ENCODE results near the gene TBC1D5.

Gene TBC1D5

DNA sequence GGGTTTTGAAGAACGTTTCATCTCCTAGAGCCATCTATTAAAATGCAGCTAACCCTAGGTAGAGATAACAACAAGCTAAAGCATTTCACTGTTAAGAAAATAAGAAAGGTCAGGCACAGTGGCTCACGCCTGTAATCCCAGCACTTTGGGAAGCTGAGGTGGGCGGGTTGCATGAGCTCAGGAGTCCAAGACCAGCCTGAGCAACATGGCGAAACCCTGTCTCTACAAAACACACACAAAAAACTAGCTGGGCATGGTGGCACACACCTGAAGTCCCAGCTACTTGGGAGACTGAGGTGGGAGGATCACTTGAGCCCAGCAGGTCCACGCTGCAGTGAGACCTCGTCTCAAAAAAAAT lies 5.4 kb upstream of the TBC1D5 start:
- Histone ChIP-seq H3K9me2 (replicated peaks; ENCODE audit: low read depth, low read length) (no peaks in the 10 kb centered on the region), H3K36me3 (ENCODE audit: insufficient read depth, low read length) (no peaks in the 10 kb centered on the region), H3K4me2 (ENCODE audit: low read depth, low read length, poor library complexity, severe bottlenecking) (peak overlapping the region; percentile 14), H3K79me2 (ENCODE audit: insufficient read depth, low read length) (no peaks in the 10 kb centered on the region), H3K9me3 (ENCODE audit: insufficient read depth, low read depth, low read length) (no peaks in the 10 kb centered on the region), H2AFZ (ENCODE audit: low read length) (peak overlapping the region; percentile 78; the same call in 1 of the 2 replicates), H3F3A (ENCODE audit: low read depth) (no peaks in the 10 kb centered on the region; the same call in 1 of the 2 replicates), H3K4me1 (ENCODE audit: insufficient read depth, low read length, poor library complexity, severe bottlenecking) (peaks cover 25% of the 10 kb centered on the region), H4K20me1 (ENCODE audit: insufficient read depth, low read length, poor library complexity, severe bottlenecking) (no peaks in the 10 kb centered on the region), H3K27me3 (ENCODE audit: insufficient read depth, low read length, poor library complexity, severe bottlenecking) (no peaks in the 10 kb centered on the region), H3K4me3 (ENCODE audit: low read length, poor library complexity, severe bottlenecking) (no peak overlapping the region), H3K9ac (ENCODE audit: low read depth, low read length, poor library complexity, severe bottlenecking) (no peak overlapping the region)
- TF ChIP-seq, protein P1, sequence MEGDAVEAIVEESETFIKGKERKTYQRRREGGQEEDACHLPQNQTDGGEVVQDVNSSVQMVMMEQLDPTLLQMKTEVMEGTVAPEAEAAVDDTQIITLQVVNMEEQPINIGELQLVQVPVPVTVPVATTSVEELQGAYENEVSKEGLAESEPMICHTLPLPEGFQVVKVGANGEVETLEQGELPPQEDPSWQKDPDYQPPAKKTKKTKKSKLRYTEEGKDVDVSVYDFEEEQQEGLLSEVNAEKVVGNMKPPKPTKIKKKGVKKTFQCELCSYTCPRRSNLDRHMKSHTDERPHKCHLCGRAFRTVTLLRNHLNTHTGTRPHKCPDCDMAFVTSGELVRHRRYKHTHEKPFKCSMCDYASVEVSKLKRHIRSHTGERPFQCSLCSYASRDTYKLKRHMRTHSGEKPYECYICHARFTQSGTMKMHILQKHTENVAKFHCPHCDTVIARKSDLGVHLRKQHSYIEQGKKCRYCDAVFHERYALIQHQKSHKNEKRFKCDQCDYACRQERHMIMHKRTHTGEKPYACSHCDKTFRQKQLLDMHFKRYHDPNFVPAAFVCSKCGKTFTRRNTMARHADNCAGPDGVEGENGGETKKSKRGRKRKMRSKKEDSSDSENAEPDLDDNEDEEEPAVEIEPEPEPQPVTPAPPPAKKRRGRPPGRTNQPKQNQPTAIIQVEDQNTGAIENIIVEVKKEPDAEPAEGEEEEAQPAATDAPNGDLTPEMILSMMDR (conservative IDR thresholded peaks at IDR 0.05; ENCODE audit: low read length): no peak
- TF ChIP-seq EZH2phosphoT487 (IDR thresholded peaks at IDR 0.05; ENCODE audit: borderline replicate concordance): no peak

DNA sequence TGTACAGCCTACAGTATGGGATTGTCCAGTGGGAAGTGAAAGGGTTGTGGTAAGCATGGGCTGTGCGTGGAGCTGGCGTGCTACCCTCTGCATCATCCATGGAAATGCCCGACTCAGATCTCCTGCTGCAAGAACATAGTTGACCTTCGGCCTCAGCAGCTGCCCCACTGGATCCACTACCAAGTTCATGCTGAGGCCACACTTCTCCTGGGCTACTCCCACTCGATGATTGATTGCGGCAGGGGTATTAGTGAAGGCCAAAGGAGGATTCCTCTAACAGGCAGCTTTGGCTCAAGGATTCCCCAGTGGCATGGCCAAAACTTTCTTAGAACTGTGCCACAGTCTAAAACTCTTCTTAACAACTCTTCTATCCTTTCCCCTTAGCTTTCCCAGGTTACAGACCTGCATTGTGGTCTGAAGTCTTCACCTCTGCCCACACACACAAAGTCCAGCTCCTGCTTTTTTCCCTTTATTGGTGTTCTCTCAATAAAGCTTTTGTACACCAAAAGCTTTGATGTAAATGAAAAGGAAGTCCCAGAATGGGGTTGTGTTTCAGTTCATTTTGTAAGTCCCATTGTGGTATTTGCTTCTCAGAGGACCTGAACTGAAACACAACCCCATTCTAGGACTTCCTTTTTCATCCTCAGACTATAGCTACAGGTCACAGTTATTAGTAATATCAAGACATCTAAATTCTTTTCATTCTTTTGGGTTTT lies 4.9 kb upstream of the TBC1D5 start:
- H3K9ac ChIP-seq (ENCODE audit: low read depth, low read length, poor library complexity, severe bottlenecking): no peak overlapping the region
- H3K9me3 ChIP-seq (ENCODE audit: insufficient read depth, low read depth, low read length): no peaks in the 10 kb centered on the region
- H3K4me2 ChIP-seq (ENCODE audit: low read depth, low read length, poor library complexity, severe bottlenecking): peak overlapping the region; percentile 14
- H2AFZ ChIP-seq (ENCODE audit: low read length): peak overlapping the region; percentile 78; the same call in 1 of the 2 replicates
- no peaks in the 10 kb centered on the region for H3K9me2 ChIP-seq (replicated peaks; ENCODE audit: low read depth, low read length)
- H3K4me3 ChIP-seq (ENCODE audit: low read length, poor library complexity, severe bottlenecking): no peak overlapping the region
- H3K4me1 ChIP-seq (ENCODE audit: insufficient read depth, low read length, poor library complexity, severe bottlenecking): peaks cover 26% of the 10 kb centered on the region
- H4K20me1 ChIP-seq (ENCODE audit: insufficient read depth, low read length, poor library complexity, severe bottlenecking): no peaks in the 10 kb centered on the region
- no peaks in the 10 kb centered on the region for H3K27me3 ChIP-seq (ENCODE audit: insufficient read depth, low read length, poor library complexity, severe bottlenecking)
- no peaks in the 10 kb centered on the region for H3K36me3 ChIP-seq (ENCODE audit: insufficient read depth, low read length)
- TF ChIP-seq, protein P1 (conservative IDR thresholded peaks at IDR 0.05; ENCODE audit: low read length): no peak
- TF ChIP-seq EZH2phosphoT487 (IDR thresholded peaks at IDR 0.05; ENCODE audit: borderline replicate concordance): no peak
- H3K79me2 ChIP-seq (ENCODE audit: insufficient read depth, low read length): no peaks in the 10 kb centered on the region
- no peaks in the 10 kb centered on the region; the same call in 1 of the 2 replicates for H3F3A ChIP-seq (ENCODE audit: low read depth)

DNA sequence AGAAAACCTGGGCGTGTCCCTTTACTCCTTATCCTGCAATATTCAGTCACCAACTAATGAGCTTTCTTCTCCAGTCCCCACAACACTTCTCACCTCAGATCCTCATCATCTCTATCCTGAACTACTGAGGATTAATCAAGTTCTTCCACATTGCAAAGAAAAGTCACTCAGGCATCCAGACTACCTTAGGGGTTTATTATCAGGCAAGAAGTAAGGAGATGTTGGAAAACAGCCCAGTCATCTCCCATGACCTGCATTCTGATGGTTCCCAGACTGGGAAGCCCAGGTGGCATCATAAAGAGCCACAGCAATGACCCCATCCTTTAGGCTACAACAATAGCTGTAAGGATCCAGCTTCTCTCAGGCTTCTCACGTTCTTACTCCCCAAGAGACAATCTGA lies 3.5 kb upstream of the TBC1D5 start:
- H2AFZ ChIP-seq (ENCODE audit: low read length): no peak overlapping the region
- no peaks in the 10 kb centered on the region for H3K27me3 ChIP-seq (ENCODE audit: insufficient read depth, low read length, poor library complexity, severe bottlenecking)
- TF ChIP-seq EZH2phosphoT487 (IDR thresholded peaks at IDR 0.05; ENCODE audit: borderline replicate concordance): no peak
- TF ChIP-seq, protein P1 (conservative IDR thresholded peaks at IDR 0.05; ENCODE audit: low read length): no peak
- peaks cover 13% of the 10 kb centered on the region for H3K79me2 ChIP-seq (ENCODE audit: insufficient read depth, low read length)
- H3K9me2 ChIP-seq (replicated peaks; ENCODE audit: low read depth, low read length): no peaks in the 10 kb centered on the region
- H3K4me2 ChIP-seq (ENCODE audit: low read depth, low read length, poor library complexity, severe bottlenecking): no peak overlapping the region
- H3K9me3 ChIP-seq (ENCODE audit: insufficient read depth, low read depth, low read length): no peaks in the 10 kb centered on the region
- no peak overlapping the region for H3K9ac ChIP-seq (ENCODE audit: low read depth, low read length, poor library complexity, severe bottlenecking)
- H4K20me1 ChIP-seq (ENCODE audit: insufficient read depth, low read length, poor library complexity, severe bottlenecking): peaks cover 3% of the 10 kb centered on the region
- no peaks in the 10 kb centered on the region for H3K36me3 ChIP-seq (ENCODE audit: insufficient read depth, low read length)
- no peaks in the 10 kb centered on the region; the same call in 1 of the 2 replicates for H3F3A ChIP-seq (ENCODE audit: low read depth)
- H3K4me3 ChIP-seq (ENCODE audit: low read length, poor library complexity, severe bottlenecking): no peak overlapping the region
- H3K4me1 ChIP-seq (ENCODE audit: insufficient read depth, low read length, poor library complexity, severe bottlenecking): peaks cover 36% of the 10 kb centered on the region

All from Loucy (cell line).